ENCODE results near the gene NPS. TPM values are rescaled to one million over a fixed set of nuclear protein-coding genes. Genes with fewer than 3 reads are reported as not detected.

NPS gene
- total RNA-seq, 1 experiment from 2014 or later = not detected

DNA sequence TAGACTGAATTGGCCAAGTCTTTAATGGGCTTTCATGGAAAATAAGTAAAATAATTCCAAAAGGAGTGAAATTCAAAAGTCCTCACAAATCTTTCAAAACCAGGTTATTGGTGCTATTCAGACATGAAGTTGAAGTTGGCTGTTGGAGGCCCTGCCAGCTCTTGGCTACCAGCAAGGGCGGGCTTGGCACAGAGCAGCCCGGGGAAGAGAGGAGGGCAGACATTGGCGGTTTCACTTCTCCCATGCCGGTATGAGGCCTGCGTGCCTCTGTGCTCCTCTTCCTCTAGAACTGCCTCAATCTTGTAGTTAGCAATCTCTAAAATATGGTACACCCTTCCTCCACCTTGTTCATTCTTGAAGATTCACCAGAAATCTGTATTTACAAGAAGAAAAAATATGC lies 16.4 kb upstream of the NPS start:
- CTCF ChIA-PET = no interaction called here
- no peak for DNase-seq
- Mint-ChIP-seq H3K9me3 (ENCODE audit: unreplicated experiment) (no peaks in the 10 kb centered on the region), H3K4me1 (ENCODE audit: low read depth, unreplicated experiment) (no peaks in the 10 kb centered on the region), H3K4me3 (ENCODE audit: unreplicated experiment) (no peak overlapping the region), H3K36me3 (ENCODE audit: insufficient read depth, unreplicated experiment) (no peaks in the 10 kb centered on the region), H3K27me3 (ENCODE audit: insufficient read depth, unreplicated experiment) (peaks cover 15% of the 10 kb centered on the region), H3K27ac (ENCODE audit: unreplicated experiment) (no peak overlapping the region)
- H3K4me3 ChIP-seq (ENCODE audit: low read depth, low read length) = no peak overlapping the region
- no peaks in the 10 kb centered on the region for H3K9me3 ChIP-seq
- no TSS peak for BruUV-seq (replicated peaks)
- no peaks in the 10 kb centered on the region for H3K36me3 ChIP-seq (ENCODE audit: control insufficient read depth, insufficient read depth, low read length)
- intact Hi-C loops (cut with micrococcal nuclease; ENCODE audit: unreplicated experiment) = no loop called here
- POLR2A ChIA-PET = no interaction called here
- no peaks in the 10 kb centered on the region for H3K27me3 ChIP-seq (replicated peaks; ENCODE audit: control insufficient read depth, insufficient read depth, low read length)
- H3K4me1 ChIP-seq = no peaks in the 10 kb centered on the region
- TF ChIP-seq, protein P1, sequence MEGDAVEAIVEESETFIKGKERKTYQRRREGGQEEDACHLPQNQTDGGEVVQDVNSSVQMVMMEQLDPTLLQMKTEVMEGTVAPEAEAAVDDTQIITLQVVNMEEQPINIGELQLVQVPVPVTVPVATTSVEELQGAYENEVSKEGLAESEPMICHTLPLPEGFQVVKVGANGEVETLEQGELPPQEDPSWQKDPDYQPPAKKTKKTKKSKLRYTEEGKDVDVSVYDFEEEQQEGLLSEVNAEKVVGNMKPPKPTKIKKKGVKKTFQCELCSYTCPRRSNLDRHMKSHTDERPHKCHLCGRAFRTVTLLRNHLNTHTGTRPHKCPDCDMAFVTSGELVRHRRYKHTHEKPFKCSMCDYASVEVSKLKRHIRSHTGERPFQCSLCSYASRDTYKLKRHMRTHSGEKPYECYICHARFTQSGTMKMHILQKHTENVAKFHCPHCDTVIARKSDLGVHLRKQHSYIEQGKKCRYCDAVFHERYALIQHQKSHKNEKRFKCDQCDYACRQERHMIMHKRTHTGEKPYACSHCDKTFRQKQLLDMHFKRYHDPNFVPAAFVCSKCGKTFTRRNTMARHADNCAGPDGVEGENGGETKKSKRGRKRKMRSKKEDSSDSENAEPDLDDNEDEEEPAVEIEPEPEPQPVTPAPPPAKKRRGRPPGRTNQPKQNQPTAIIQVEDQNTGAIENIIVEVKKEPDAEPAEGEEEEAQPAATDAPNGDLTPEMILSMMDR (IDR thresholded peaks at IDR 0.05; ENCODE audit: insufficient read depth in 1 of 2, low read depth in 1 of 2, low read length in 1 of 2, severe bottlenecking in 1 of 2, unreplicated experiment in 1 of 2) = no peak

DNA sequence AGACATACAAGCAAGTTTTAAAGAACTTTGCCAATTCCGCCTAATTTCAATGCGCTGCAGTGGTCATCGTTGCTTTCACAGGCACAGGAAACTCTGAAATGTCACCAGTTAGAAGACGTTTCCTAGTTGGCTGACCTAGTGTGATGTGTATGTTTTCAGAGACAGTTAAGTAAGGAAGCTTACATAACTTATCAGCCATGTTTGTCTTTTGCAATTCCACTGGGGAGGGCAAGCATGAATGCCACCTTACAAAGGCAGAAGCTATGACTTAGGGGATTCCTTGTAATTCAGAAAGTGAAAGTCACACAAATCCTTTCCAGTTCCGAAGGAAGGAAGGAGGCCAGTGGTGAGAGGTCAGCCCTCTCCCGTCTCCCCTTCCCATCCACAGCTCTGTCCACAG lies 15.0 kb upstream of the NPS start:
- BruUV-seq (replicated peaks) = no TSS peak
- H3K36me3 ChIP-seq (ENCODE audit: control insufficient read depth, insufficient read depth, low read length) = no peaks in the 10 kb centered on the region
- intact Hi-C loops (cut with micrococcal nuclease; ENCODE audit: unreplicated experiment) = no loop called here
- no peak overlapping the region for H3K27ac Mint-ChIP-seq (ENCODE audit: unreplicated experiment)
- H3K4me3 ChIP-seq (ENCODE audit: low read depth, low read length) = no peak overlapping the region
- no peaks in the 10 kb centered on the region for H3K4me1 Mint-ChIP-seq (ENCODE audit: low read depth, unreplicated experiment)
- ChIA-PET CTCF (no interaction called here), POLR2A (no interaction called here)
- 0 out of 2 replicates have a peak, but pooled peaks cover 1% of the 10 kb centered on the region for H3K27me3 ChIP-seq (replicated peaks; ENCODE audit: control insufficient read depth, insufficient read depth, low read length)
- H3K4me1 ChIP-seq = no peaks in the 10 kb centered on the region
- no peak for DNase-seq
- H3K9me3 ChIP-seq = no peaks in the 10 kb centered on the region
- no peak overlapping the region for H3K4me3 Mint-ChIP-seq (ENCODE audit: unreplicated experiment)
- TF ChIP-seq, protein P1 (IDR thresholded peaks at IDR 0.05; ENCODE audit: insufficient read depth in 1 of 2, low read depth in 1 of 2, low read length in 1 of 2, severe bottlenecking in 1 of 2, unreplicated experiment in 1 of 2) = no peak
- H3K9me3 Mint-ChIP-seq (ENCODE audit: unreplicated experiment) = no peaks in the 10 kb centered on the region
- peaks cover 12% of the 10 kb centered on the region for H3K27me3 Mint-ChIP-seq (ENCODE audit: insufficient read depth, unreplicated experiment)
- no peaks in the 10 kb centered on the region for H3K36me3 Mint-ChIP-seq (ENCODE audit: insufficient read depth, unreplicated experiment)

DNA sequence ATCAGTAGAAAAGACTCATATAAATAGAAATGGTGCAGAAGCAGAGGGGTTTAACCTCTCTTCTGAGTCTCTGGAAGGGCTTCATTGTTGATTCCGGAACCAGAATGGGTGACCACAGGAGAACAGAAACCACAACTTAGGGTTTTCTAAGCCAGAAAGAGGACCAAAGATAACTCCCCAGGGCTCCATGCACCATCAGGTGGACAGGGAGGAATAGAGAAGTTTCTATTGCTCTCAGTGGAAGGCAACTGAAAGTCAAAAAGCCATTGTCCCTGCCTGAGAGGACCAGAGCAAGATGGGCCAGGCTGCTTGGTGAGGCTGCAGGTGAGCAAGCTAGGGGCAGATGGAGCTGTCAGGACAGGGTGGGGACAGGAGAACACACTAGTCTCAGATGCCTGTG lies 14.6 kb upstream of the NPS start:
- H3K36me3 Mint-ChIP-seq (ENCODE audit: insufficient read depth, unreplicated experiment) = no peaks in the 10 kb centered on the region
- H3K4me3 Mint-ChIP-seq (ENCODE audit: unreplicated experiment) = no peak overlapping the region
- no TSS peak for BruUV-seq (replicated peaks)
- Histone ChIP-seq H3K36me3 (ENCODE audit: control insufficient read depth, insufficient read depth, low read length) (no peaks in the 10 kb centered on the region), H3K27me3 (replicated peaks; ENCODE audit: control insufficient read depth, insufficient read depth, low read length) (0 out of 2 replicates have a peak, but pooled peaks cover 1% of the 10 kb centered on the region), H3K4me1 (no peaks in the 10 kb centered on the region), H3K9me3 (no peaks in the 10 kb centered on the region), H3K4me3 (ENCODE audit: low read depth, low read length) (no peak overlapping the region)
- CTCF ChIA-PET = no interaction called here
- intact Hi-C loops (cut with micrococcal nuclease; ENCODE audit: unreplicated experiment) = no loop called here
- no peaks in the 10 kb centered on the region for H3K4me1 Mint-ChIP-seq (ENCODE audit: low read depth, unreplicated experiment)
- TF ChIP-seq, protein P1 (IDR thresholded peaks at IDR 0.05; ENCODE audit: insufficient read depth in 1 of 2, low read depth in 1 of 2, low read length in 1 of 2, severe bottlenecking in 1 of 2, unreplicated experiment in 1 of 2) = no peak
- POLR2A ChIA-PET = no interaction called here
- H3K27me3 Mint-ChIP-seq (ENCODE audit: insufficient read depth, unreplicated experiment) = peaks cover 12% of the 10 kb centered on the region
- no peak overlapping the region for H3K27ac Mint-ChIP-seq (ENCODE audit: unreplicated experiment)
- no peaks in the 10 kb centered on the region for H3K9me3 Mint-ChIP-seq (ENCODE audit: unreplicated experiment)
- DNase-seq = no peak

All from Caco-2 (cell line).